Endothelial cell of umbilical vein (primary cell): ENCODE results near the gene CYBC1.

Source experiments
- CTCF ChIP-seq, 2 donors: IDR thresholded peaks; 1 replicate in 1 of 2; 2 replicates in 1 of 2; pipeline ENCODE4 v1.5.1; 2011; ENCODE audit warnings: low read length in 2 of 2, mild to moderate bottlenecking in 2 of 2, moderate library complexity in 2 of 2, control low read depth in 1 of 2, inconsistent platforms in 1 of 2, low read depth in 1 of 2; ENCODE audit not compliant: insufficient read depth in 1 of 2; ENCODE audit errors: extremely low read depth in 1 of 2
- EZH2 ChIP-seq: IDR thresholded peaks from 2 replicates; pipeline ENCODE4 v1.6.1; 2012; ENCODE audit warnings: borderline replicate concordance, low read depth, mild to moderate bottlenecking, moderate library complexity, low read length, inconsistent platforms; ENCODE audit not compliant: severe bottlenecking
- GATA2 ChIP-seq: IDR thresholded peaks from 2 replicates; pipeline ENCODE4 v1.7.0; 2011; ENCODE audit warnings: low read depth, mild to moderate bottlenecking, moderate library complexity, mixed read lengths, low read length; ENCODE audit not compliant: insufficient read length, insufficient read depth
- MAX ChIP-seq: IDR thresholded peaks from 2 replicates; pipeline ENCODE4 v1.6.1; 2011; ENCODE audit not compliant: insufficient read depth, insufficient read length
- POLR2A ChIP-seq: IDR thresholded peaks from 2 replicates; pipeline ENCODE4 v1.6.1; 2012; ENCODE audit warnings: low read depth, mild to moderate bottlenecking, control low read depth, low read length
- POLR2AphosphoS5 ChIP-seq: IDR thresholded peaks from 2 replicates; pipeline ENCODE4 v1.6.1; 2012; ENCODE audit warnings: low read depth, mild to moderate bottlenecking, control low read depth, low read length, moderate library complexity; ENCODE audit not compliant: insufficient read depth

- TF ChIP-seq CTCF (IDR thresholded peaks at IDR 0.05; ENCODE audit: extremely low read depth in 1 of 2, insufficient read depth in 1 of 2, low read depth in 1 of 2, low read length in 2 of 2): no peak
- TF ChIP-seq POLR2AphosphoS5: no peak
- no peak for TF ChIP-seq EZH2
- TF ChIP-seq MAX: no peak
- TF ChIP-seq POLR2A: no peak
- no peak for TF ChIP-seq GATA2
Observed at GRCh38 chr17:82406131-82406671, 44.4 kb downstream of the CYBC1 start.
